Iris pigment epithelial cell (primary cell): ENCODE results near the gene JMJD6.
"Not testable (repeated sequence)": the region's sequence is repeated elsewhere in the genome, so short reads cannot be mapped to it uniquely, and the experiment has no call there.

Experiments
- DNase-seq: peaks from one replicate; pipeline ENCODE4 v3.0.0-alpha.2; 2011; ENCODE audit warnings: low read depth

The JMJD6 gene

GRCh38 chr17:76726231-76726775 is at the start of gene JMJD6:
Gene JMJD6, minus strand, starts transcription at chr17:76726606. Its CDS starts 131 bp downstream, at chr17:76726475.
- peak; percentile 97 for DNase-seq

GRCh38 chr17:76775021-76775600 is 48.7 kb upstream of the JMJD6 start:
- DNase-seq: no peak

GRCh38 chr17:76772842-76773525 is 46.6 kb upstream of the JMJD6 start:
- DNase-seq: peak; percentile 95

GRCh38 chr17:76758570-76758969 is 32.2 kb upstream of the JMJD6 start:
- no peak for DNase-seq

GRCh38 chr17:76757256-76757655 is 30.9 kb upstream of the JMJD6 start:
- DNase-seq: no peak

- DNase-seq: no peak
Observed at GRCh38 chr17:76755285-76755684, 28.9 kb upstream of the JMJD6 start.

- DNase-seq: no peak
Observed at GRCh38 chr17:76753061-76753961, 26.9 kb upstream of the JMJD6 start.

- no peak for DNase-seq
Observed at GRCh38 chr17:76752006-76752405, 25.6 kb upstream of the JMJD6 start.

- no peak for DNase-seq
Observed at GRCh38 chr17:76751416-76751993, 25.1 kb upstream of the JMJD6 start.

- DNase-seq: no peak
Observed at GRCh38 chr17:76748657-76749056, 22.3 kb upstream of the JMJD6 start.

GRCh38 chr17:76747716-76748363 is 21.4 kb upstream of the JMJD6 start:
- no peak for DNase-seq

- DNase-seq: peak; percentile 62
Observed at GRCh38 chr17:76745785-76746184, 19.4 kb upstream of the JMJD6 start.

- no peak for DNase-seq
Observed at GRCh38 chr17:76744747-76745146, 18.3 kb upstream of the JMJD6 start.

GRCh38 chr17:76742958-76743357 is 16.6 kb upstream of the JMJD6 start:
- peak; percentile 49 for DNase-seq

- DNase-seq: peak; percentile 62
Observed at GRCh38 chr17:76740329-76741118, 14.1 kb upstream of the JMJD6 start.

GRCh38 chr17:76739568-76740115 is 13.2 kb upstream of the JMJD6 start:
- DNase-seq: not testable (repeated sequence)

GRCh38 chr17:76738468-76738850 is 12.1 kb upstream of the JMJD6 start:
- DNase-seq: peak; percentile 38

- DNase-seq: peak; percentile 96
Observed at GRCh38 chr17:76737676-76738467, 11.5 kb upstream of the JMJD6 start, which contains the start of gene MFSD11. Gene MFSD11, plus strand, starts transcription at chr17:76738119. Its CDS starts 234 bp downstream, at chr17:76738353.

- peak; percentile 99 for DNase-seq
Observed at GRCh38 chr17:76737082-76737675, 10.8 kb upstream of the JMJD6 start, which contains the start of gene SRSF2. Gene SRSF2, minus strand, starts transcription at chr17:76737331. Its CDS starts 171 bp downstream, at chr17:76737160.
